A204.1 (cell line): ENCODE measurements around the gene OBSCN.

Experiments
- FAIRE-seq: peaks from 2 replicates; lab custom pipeline; 2012; peaks lifted over from hg19 to GRCh38; lab: Jason Lieb, UNC

The OBSCN gene

GRCh38 chr1:228320394-228320793 is 112.5 kb downstream of the OBSCN start:
- FAIRE-seq: no peak

GRCh38 chr1:228321435-228321834 is 113.6 kb downstream of the OBSCN start:
- no peak for FAIRE-seq

GRCh38 chr1:228321895-228322294 is 114.1 kb downstream of the OBSCN start:
- FAIRE-seq: no peak

DNA sequence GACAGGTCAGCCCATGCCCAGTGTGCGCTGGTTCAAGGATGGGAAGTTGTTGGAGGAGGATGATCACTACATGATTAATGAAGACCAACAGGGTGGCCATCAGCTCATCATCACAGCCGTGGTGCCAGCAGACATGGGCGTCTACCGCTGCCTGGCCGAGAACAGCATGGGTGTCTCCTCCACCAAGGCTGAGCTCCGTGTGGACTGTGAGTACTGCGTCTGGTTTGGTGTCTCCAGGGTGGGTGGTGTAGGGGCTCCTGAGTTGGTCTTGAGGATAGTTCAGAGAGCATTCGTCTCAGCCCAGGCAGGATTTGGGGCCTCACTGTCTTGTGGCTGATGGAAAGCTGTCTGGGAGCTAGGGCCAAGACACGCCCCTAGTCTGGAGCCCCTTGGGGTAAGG is 115.6 kb downstream of the OBSCN start:
- no peak for FAIRE-seq

- no peak for FAIRE-seq
Observed at GRCh38 chr1:228325267-228325666, 117.4 kb downstream of the OBSCN start.

DNA sequence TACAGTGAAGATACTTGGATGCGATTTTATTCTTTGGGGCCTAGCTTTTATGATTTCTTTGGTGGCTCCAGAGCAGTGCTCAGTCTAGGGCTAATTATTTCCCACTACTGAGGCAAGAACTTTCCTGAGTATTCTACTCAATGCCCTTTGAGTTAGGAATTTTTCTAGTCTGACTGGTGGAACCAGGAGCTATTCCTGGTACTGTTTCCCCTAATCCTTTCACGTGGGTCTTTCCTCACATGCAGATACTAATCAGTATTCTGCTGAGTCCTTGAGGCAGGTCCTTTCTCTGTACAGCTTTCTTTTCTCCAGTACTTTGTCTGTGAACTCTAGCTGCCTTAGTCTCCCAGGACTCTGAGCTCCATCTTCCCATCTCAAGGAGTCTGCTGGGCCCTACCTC is 122.0 kb downstream of the OBSCN start:
- FAIRE-seq: no peak

GRCh38 chr1:228332797-228333738 is 125.2 kb downstream of the OBSCN start:
- no peak for FAIRE-seq

DNA sequence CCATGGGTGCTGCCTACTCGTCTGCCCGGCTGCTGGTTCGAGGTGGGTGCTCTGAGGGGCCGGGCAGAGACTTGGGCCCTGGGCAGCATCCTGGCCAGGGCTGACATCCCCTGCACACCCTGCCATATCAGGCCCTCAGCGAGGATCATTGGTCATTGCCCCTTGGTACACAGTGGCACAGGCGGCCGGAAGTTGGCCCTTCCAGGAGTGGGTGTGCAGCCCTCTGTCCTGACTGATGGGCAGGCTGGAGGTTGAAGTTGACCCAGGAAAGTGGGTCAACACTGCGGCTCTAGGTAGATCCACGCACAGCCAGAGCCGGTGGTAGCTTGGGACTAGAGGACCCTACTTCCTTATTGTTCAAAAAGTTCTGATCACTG is 125.9 kb downstream of the OBSCN start:
- no peak for FAIRE-seq

GRCh38 chr1:228334226-228334935 is 126.5 kb downstream of the OBSCN start:
- FAIRE-seq: no peak

DNA sequence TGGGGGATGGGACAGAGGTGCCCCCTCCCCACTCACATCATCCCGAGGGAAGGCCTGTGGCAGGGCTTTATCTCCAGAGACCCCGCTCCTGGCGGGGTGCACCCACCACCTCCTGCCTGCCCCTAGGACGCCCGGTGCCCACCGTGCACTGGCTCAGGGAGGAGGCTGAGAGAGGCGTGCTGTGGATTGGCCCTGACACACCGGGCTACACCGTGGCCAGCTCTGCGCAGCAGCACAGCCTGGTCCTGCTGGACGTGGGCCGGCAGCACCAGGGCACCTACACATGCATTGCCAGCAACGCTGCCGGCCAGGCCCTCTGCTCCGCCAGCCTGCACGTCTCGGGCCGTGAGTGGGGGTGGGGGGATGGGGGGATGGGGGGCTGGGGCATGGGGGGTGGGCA is 127.1 kb downstream of the OBSCN start:
- no peak for FAIRE-seq

DNA sequence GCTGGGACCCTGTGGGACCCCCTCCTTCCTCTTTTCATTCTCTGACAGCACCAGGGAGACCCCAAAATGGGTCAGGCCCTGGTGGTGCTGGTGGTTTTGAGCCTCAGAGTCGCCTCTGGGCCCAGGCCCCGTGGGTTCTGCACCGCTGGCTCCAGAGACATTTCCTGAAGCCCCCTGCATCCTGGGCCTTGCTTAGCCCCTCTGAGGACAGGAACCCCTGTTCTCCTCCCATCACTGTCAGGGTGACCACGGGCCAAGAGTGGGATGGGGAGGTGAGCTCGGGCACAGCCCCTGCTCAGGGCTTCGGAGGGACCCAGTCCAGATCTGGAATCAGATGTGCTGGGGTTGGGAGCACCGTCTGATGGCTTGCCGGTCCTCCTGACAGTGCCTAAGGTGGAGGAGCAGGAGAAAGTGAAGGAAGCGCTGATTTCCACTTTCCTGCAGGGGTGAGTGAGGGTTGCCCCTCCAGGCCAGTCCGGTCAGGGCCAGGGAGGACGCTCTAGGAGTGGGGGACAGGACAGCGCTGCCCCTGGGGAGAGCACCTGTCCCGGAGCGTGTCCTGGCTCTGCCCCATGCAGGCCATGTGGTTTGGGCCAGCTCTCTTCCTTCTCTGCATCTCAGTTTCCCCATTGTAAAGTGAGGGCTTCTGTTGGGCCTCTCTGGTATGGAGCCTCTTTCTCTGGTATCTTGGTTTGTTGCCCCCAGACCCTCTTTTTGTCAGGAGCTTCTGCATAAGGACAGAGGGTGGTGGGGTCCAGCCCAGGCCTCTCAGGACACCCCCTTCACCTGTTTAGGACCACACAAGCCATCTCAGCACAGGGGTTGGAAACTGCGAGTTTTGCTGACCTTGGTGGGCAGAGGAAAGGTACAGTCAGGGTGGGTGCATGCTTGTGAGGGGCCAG is 127.8 kb downstream of the OBSCN start:
- FAIRE-seq: no peak

DNA sequence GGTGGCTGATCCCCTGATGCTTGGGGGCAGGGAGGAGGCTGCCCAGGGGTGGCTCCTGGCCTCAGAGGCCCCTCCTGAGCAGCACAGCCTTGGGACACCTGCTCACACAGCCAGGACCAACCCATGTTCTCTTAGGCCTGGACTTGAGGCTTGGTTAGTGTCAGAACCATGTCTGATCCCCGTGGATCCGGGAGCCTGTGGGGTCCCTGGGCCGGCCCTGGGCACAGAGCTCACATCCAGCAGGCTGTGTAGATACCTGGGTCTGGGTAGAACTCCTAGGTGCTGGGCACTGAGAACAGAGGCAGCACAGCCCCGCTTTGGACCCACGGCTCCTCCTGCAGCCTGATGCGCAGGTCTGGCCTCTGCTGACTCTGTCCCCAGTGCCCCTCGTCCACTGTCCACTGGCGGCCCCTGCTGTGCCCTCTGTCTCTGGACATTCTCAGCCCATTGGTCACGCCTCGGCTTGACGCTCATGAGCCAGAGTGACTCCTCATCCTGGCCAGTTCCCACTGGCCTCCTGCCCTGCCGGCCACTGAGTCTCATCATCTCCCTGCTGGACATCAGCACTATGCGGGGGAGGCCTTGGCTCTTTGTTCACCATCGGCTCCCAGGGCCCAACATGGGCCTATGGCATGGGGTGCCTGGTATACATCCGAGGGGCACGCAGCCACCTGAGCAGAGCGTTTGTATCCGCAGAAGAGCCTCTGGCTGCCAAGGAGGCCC is 128.6 kb downstream of the OBSCN start:
- FAIRE-seq: no peak

DNA sequence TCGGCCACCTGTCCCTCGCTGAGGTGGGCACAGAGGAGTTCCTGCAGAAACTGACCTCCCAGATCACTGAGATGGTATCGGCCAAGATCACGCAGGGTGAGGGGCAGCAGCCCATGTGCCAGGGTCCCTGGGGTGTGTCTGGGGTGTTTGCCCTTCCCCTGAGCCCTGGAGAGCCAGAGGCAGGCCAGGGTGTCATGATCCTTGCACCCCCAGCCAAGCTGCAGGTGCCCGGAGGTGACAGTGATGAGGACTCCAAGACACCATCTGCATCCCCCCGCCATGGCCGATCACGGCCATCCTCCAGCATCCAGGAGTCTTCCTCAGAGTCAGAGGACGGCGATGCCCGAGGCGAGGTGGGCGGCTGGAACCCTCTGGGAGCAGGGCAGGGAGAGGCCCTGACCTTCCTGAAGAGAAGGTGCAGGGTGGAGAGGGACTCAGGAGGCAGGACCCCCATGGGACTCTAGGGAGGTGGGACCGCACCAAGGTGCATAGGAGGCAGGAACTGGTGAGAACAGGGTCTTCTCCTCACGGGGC is 129.3 kb downstream of the OBSCN start:
- FAIRE-seq: no peak

DNA sequence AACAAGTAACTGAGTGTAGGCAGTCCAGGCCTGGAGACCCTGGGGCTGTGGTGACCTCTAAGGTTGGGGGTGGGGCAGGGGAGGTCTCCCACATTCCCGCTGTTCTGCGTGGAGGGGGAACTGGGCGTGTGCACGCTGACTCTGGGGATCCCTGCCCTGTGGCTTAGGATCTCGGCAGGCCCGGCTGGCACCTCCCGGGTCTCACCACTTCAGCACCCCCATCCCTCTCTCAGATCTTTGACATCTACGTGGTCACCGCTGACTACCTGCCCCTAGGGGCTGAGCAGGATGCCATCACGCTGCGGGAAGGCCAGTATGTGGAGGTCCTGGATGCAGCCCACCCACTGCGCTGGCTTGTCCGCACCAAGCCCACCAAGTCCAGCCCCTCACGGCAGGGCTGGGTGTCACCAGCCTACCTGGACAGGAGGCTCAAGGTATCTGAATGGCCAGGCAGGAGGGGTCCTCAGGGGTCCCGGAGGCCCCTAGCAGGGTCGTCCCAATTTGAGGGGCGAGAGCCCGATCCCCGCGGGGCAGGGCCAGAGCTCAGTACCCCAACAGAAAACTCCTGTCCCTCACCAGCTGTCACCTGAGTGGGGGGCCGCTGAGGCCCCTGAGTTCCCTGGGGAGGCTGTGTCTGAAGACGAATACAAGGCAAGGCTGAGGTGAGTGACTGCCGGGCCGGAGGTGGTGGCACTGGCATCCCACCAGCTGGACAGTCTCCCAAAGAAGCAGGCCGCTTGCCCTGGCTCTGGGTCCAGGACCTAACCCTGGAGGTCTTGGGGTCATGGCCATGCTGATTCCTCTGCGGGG is 130.1 kb downstream of the OBSCN start:
- FAIRE-seq: no peak

GRCh38 chr1:228338521-228339051 is 130.7 kb downstream of the OBSCN start:
- FAIRE-seq: no peak

- no peak for FAIRE-seq
Observed at GRCh38 chr1:228339059-228339704, 131.3 kb downstream of the OBSCN start.

DNA sequence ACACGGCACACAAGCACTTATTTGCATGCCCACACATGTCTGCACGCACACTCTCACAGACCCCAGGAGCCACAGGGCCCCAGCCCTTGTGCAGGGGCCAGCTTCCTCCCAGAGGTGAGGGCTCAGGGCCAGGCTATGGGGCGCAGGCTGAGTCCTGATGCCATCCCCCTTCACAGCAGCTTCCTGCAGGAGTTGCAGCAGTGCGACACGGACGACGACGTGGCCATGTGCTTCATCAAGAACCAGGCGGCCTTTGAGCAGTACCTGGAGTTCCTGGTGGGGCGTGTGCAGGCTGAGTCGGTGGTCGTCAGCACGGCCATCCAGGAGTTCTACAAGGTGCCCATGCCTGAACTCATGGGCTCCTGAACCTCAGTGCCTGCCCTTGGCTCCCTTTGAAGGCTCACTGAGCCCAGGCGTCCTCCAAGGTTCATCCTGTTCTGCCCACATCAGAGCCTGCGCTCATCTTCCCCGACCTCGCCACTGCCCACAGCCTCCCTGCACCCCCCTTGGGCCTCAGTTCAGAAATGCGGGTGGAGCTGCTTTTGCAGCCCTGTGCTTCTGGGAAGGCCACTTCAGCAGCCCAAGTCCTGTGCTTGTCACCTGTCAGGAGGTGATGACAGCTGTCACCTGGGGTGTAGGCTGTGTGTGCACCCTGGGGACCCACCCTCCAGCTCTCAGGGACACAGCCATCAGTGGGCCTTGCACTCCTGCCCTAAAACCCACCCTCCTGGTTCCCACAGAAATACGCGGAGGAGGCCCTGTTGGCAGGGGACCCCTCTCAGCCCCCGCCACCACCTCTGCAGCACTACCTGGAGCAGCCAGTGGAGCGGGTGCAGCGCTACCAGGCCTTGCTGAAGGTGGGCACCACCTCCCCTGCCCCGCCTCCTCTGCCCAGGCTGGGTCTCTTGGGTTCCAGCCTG is 132.2 kb downstream of the OBSCN start:
- FAIRE-seq: no peak

DNA sequence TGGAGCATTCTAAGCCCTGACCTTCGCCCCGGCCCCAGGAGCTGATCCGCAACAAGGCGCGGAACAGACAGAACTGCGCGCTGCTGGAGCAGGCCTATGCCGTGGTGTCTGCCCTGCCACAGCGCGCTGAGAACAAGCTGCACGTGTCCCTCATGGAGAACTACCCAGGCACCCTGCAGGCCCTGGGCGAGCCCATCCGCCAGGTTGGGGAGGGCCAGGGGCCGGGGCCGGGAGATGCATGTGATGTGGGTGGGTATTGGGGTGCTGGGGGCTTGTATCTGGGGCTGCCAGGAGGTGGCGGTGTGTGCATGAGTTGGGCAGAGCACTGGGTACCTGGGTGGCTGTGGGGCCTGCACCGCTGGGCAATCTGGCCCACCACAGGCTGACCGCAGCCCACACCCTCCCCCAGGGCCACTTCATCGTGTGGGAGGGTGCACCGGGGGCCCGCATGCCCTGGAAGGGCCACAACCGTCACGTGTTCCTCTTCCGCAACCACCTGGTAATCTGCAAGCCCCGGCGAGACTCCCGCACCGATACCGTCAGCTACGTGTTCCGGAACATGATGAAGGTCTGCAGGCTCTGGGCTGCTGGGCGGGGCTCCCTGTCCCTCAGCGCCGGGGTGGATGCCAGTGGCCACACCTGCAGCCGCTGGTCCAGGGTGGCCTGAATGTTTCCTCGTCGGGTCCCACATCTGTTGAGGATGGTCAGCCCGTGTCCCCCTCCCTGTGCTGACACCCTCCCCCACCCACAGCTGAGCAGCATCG is 133.0 kb downstream of the OBSCN start:
- FAIRE-seq: no peak
